GM23248 (cell line): ENCODE measurements around the gene STAG1.

Source experiments
- EZH2 ChIP-seq: fragments of 200-600 bp; sonication (generic); IDR thresholded peaks from 2 replicates; pipeline ENCODE4 v1.6.1; 2018; ENCODE audit warnings: antibody characterized with exemption, mild to moderate bottlenecking; ENCODE audit not compliant: insufficient read depth, poor library complexity, severe bottlenecking
- EZH2phosphoT487 ChIP-seq: fragments of 200-600 bp; sonication (generic); IDR thresholded peaks from 2 replicates; pipeline ENCODE4 v1.6.1; 2018; ENCODE audit warnings: antibody characterized with exemption, moderate library complexity, mild to moderate bottlenecking, low read depth; ENCODE audit not compliant: insufficient read depth

- TF ChIP-seq EZH2 = no peak
- TF ChIP-seq EZH2phosphoT487 = no peak
These were observed 167.4 kb downstream of the STAG1 start for GRCh38 chr3:136584728-136585127.
